Uterus (tissue), 4 donors: ENCODE measurements around the gene AEBP1. TPM values are rescaled to one million over a fixed set of nuclear protein-coding genes. Genes with fewer than 3 reads are reported as not detected.

ENCODE experiments used
- DNase-seq, 2 donors: peaks; one replicate each; pipeline ENCODE4 v3.0.0-alpha.2; 2019 to 2020
- H3K27ac ChIP-seq, 2 donors: fragments of 200-600 bp; sonication (generic); 1 replicate in 1 of 2; 2 replicates in 1 of 2; pipeline ENCODE4 v1.5.1; 2016 to 2018
- H3K27me3 ChIP-seq, 2 donors: fragments of 200-600 bp; sonication (generic); one replicate each; pipeline ENCODE4 v1.5.1; 2018 to 2019; ENCODE audit warnings: control low read depth in 1 of 2
- H3K36me3 ChIP-seq, 2 donors: fragments of 200-600 bp; sonication (generic); one replicate each; pipeline ENCODE4 v1.5.1; 2019; ENCODE audit warnings: control low read depth in 1 of 2
- H3K4me1 ChIP-seq, 2 donors: fragments of 200-600 bp; sonication (generic); one replicate each; pipeline ENCODE4 v1.5.1; 2018 to 2019; ENCODE audit warnings: control low read depth in 1 of 2
- H3K4me3 ChIP-seq, 2 donors: fragments of 200-600 bp; sonication (generic); 1 replicate in 1 of 2; 2 replicates in 1 of 2; pipeline ENCODE4 v1.5.1; 2018 to 2019; ENCODE audit warnings: mild to moderate bottlenecking in 1 of 2
- H3K9me3 ChIP-seq, 2 donors: fragments of 200-600 bp; sonication (generic); one replicate each; pipeline ENCODE4 v1.5.1; 2019; ENCODE audit warnings: control low read depth in 1 of 2
- CTCF ChIP-seq, 4 experiments: fragments of 200-600 bp in 2 of 4; fragments of 450-650 bp in 2 of 4; sonication (generic) in 2 of 4; IDR thresholded peaks; one replicate each; pipeline ENCODE4 v1.5.1; 2016 to 2019; ENCODE audit warnings: antibody characterized with exemption in 4 of 4, mild to moderate bottlenecking in 2 of 4, moderate library complexity in 1 of 4
- POLR2A ChIP-seq, 2 donors: fragments of 450-650 bp; IDR thresholded peaks; one replicate each; pipeline ENCODE4 v1.6.1; 2016; ENCODE audit warnings: antibody characterized with exemption in 2 of 2, mild to moderate bottlenecking in 1 of 2, moderate library complexity in 1 of 2
- intact Hi-C: fragments of 100-400 bp; cut with DNase I; formaldehyde crosslinking; loops from one replicate; pipeline ENCODE4 v1.15.1; 2023; ENCODE audit warnings: low total_unique reads
- total RNA-seq, 4 donors: library from RNA; depleted of rRNA in 3 of 4; stranded (reverse); fragments of >200 nt in 3 of 4; gene quantifications; one replicate each; pipeline versions ENCODE4 v1.1.0 to v1.2.4, GENCODE V29; 2014 to 2023
- donor health status: DM: yes; HTN: yes; CAD: no.

AEBP1 gene
- total RNA-seq, 4 donors from 2014 or later: 88.9 to 395 (median 303) TPM

- peak overlapping the region; percentile 95 to 97 for H3K27ac ChIP-seq
- H3K9me3 ChIP-seq: no peaks in the 10 kb centered on the region
- TF ChIP-seq POLR2A (IDR thresholded peaks at IDR 0.05) (no peak), CTCF (IDR thresholded peaks at IDR 0.05) (no peak)
- intact Hi-C loops: no loop called here
- H3K4me3 ChIP-seq: peak overlapping the region in 1 of 2 donors; percentile 68
- peaks cover 7 to 15% of the 10 kb centered on the region in 2 donors for H3K4me1 ChIP-seq
- DNase-seq: no peak
- no peaks in the 10 kb centered on the region for H3K36me3 ChIP-seq
- no peaks in the 10 kb centered on the region for H3K27me3 ChIP-seq
These were observed 601 bp upstream of the AEBP1 start for GRCh38 chr7:44103566-44103922.

- peak in 1 of 4 experiments; percentile 18 for TF ChIP-seq CTCF (IDR thresholded peaks at IDR 0.05)
- peak in 1 of 2 donors; percentile 54 for TF ChIP-seq POLR2A (IDR thresholded peaks at IDR 0.05)
- Histone ChIP-seq H3K27ac (peak overlapping the region; percentile 95 to 97), H3K9me3 (no peaks in the 10 kb centered on the region), H3K36me3 (no peaks in the 10 kb centered on the region), H3K27me3 (no peaks in the 10 kb centered on the region), H3K4me1 (peaks cover 7 to 15% of the 10 kb centered on the region in 2 donors), H3K4me3 (peak overlapping the region; percentile 62 to 68)
- intact Hi-C loops: no loop called here
- peak; percentile 73 to 74 for DNase-seq
These were observed 971 bp downstream of the AEBP1 start for GRCh38 chr7:44104860-44105771.

GRCh38 chr7:44105832-44106231, 1.7 kb downstream of the AEBP1 start:
- peaks cover 7 to 15% of the 10 kb centered on the region in 2 donors for H3K4me1 ChIP-seq
- intact Hi-C loops: no loop called here
- TF ChIP-seq POLR2A (IDR thresholded peaks at IDR 0.05) (no peak), CTCF (IDR thresholded peaks at IDR 0.05) (no peak)

GRCh38 chr7:44106311-44107065, 2.3 kb downstream of the AEBP1 start:
- peaks cover 7 to 15% of the 10 kb centered on the region in 2 donors for H3K4me1 ChIP-seq
- intact Hi-C loops: no loop called here

More at GRCh38 chr7:44105832-44106231, 1.7 kb downstream of the AEBP1 start:
- no peaks in the 10 kb centered on the region for H3K36me3 ChIP-seq
- peak overlapping the region; percentile 95 to 97 for H3K27ac ChIP-seq
- peak overlapping the region; percentile 62 to 68 for H3K4me3 ChIP-seq
- no peaks in the 10 kb centered on the region for H3K27me3 ChIP-seq
- H3K9me3 ChIP-seq: no peaks in the 10 kb centered on the region
- DNase-seq: no peak

More at GRCh38 chr7:44106311-44107065, 2.3 kb downstream of the AEBP1 start:
- H3K9me3 ChIP-seq: no peaks in the 10 kb centered on the region
- no peaks in the 10 kb centered on the region for H3K27me3 ChIP-seq
- H3K36me3 ChIP-seq: no peaks in the 10 kb centered on the region
- DNase-seq: no peak
- no peak for TF ChIP-seq POLR2A (IDR thresholded peaks at IDR 0.05)
- no peak for TF ChIP-seq CTCF (IDR thresholded peaks at IDR 0.05)
- H3K4me3 ChIP-seq: peak overlapping the region; percentile 11 to 68
- peak overlapping the region; percentile 95 to 97 for H3K27ac ChIP-seq
